ENCODE data around the gene NHSL2.

NHSL2 gene

GRCh38 chrX:71885099-71885498 is 25.5 kb upstream of the NHSL2 start:
- Histone ChIP-seq H2AFZ (ENCODE audit: low read depth, low read length) (no peak overlapping the region), H3K27me3 (ENCODE audit: insufficient read depth, low read length, poor library complexity) (no peaks in the 10 kb centered on the region), H3K36me3 (ENCODE audit: insufficient read depth, low read length) (no peaks in the 10 kb centered on the region), H4K20me1 (ENCODE audit: insufficient read depth, low read length) (no peaks in the 10 kb centered on the region), H3K4me3 (ENCODE audit: low read depth in 1 of 2, low read length in 2 of 2) (no peak overlapping the region), H3K27ac (ENCODE audit: low read length) (no peak overlapping the region), H3K4me2 (ENCODE audit: insufficient read depth, low read length) (no peak overlapping the region), H3K79me2 (ENCODE audit: insufficient read depth, low read length) (no peaks in the 10 kb centered on the region), H3K9ac (ENCODE audit: low read depth, low read length) (no peak overlapping the region), H3K4me1 (ENCODE audit: insufficient read depth, low read length) (no peaks in the 10 kb centered on the region), H3K9me3 (ENCODE audit: insufficient read depth, low read length, severe bottlenecking) (peaks cover 4% of the 10 kb centered on the region)
- no peak for DNase-seq
- no peak for ATAC-seq (ENCODE audit: insufficient read depth, low read depth)
- TF ChIP-seq EZH2 (IDR thresholded peaks at IDR 0.05; ENCODE audit: borderline replicate concordance, low read depth, low read length, severe bottlenecking) (no peak), CTCF (IDR thresholded peaks at IDR 0.05; ENCODE audit: borderline replicate concordance, extremely low read depth, low read length, poor library complexity, severe bottlenecking) (no peak)

DNA sequence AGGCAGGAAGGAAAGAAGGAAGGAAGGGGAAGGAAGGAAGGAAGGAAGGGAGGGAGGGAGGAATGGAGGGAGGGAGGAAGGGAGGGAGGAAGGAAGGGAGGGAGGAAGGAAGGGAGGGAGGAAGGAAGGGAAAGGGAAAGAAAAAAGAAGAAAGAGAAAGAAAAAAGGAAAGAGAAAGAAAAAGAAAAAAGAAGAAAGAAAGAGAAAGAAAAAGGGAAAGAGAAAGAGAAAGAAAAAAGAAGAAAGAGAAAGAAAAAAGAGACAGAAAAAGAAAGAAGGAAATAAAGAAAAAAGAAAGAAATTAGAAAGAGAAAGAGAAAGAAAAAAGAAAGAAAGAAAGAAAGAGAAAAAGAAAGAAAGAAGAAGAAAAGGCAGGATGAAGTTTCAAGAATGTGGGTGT is 15.0 kb upstream of the NHSL2 start:
- Histone ChIP-seq H3K9me3 (ENCODE audit: insufficient read depth, low read length, severe bottlenecking) (no peaks in the 10 kb centered on the region), H3K9ac (ENCODE audit: low read depth, low read length) (no peak overlapping the region), H3K4me1 (ENCODE audit: insufficient read depth, low read length) (no peaks in the 10 kb centered on the region), H3K27me3 (ENCODE audit: insufficient read depth, low read length, poor library complexity) (no peaks in the 10 kb centered on the region), H4K20me1 (ENCODE audit: insufficient read depth, low read length) (no peaks in the 10 kb centered on the region), H2AFZ (ENCODE audit: low read depth, low read length) (no peak overlapping the region), H3K36me3 (ENCODE audit: insufficient read depth, low read length) (no peaks in the 10 kb centered on the region), H3K4me2 (ENCODE audit: insufficient read depth, low read length) (no peak overlapping the region), H3K79me2 (ENCODE audit: insufficient read depth, low read length) (no peaks in the 10 kb centered on the region), H3K4me3 (ENCODE audit: low read depth in 1 of 2, low read length in 2 of 2) (no peak overlapping the region), H3K27ac (ENCODE audit: low read length) (no peak overlapping the region)
- DNase-seq, result no peak
- TF ChIP-seq EZH2 (IDR thresholded peaks at IDR 0.05; ENCODE audit: borderline replicate concordance, low read depth, low read length, severe bottlenecking) (no peak), CTCF (IDR thresholded peaks at IDR 0.05; ENCODE audit: borderline replicate concordance, extremely low read depth, low read length, poor library complexity, severe bottlenecking) (no peak)
- ATAC-seq (ENCODE audit: insufficient read depth, low read depth), result no peak

GRCh38 chrX:71906144-71906543 is 4.5 kb upstream of the NHSL2 start:
- no peaks in the 10 kb centered on the region for H3K27me3 ChIP-seq (ENCODE audit: insufficient read depth, low read length, poor library complexity)
- no peaks in the 10 kb centered on the region for H3K79me2 ChIP-seq (ENCODE audit: insufficient read depth, low read length)
- no peaks in the 10 kb centered on the region for H4K20me1 ChIP-seq (ENCODE audit: insufficient read depth, low read length)
- no peak overlapping the region for H3K9ac ChIP-seq (ENCODE audit: low read depth, low read length)
- no peak for TF ChIP-seq EZH2 (IDR thresholded peaks at IDR 0.05; ENCODE audit: borderline replicate concordance, low read depth, low read length, severe bottlenecking)
- TF ChIP-seq CTCF (IDR thresholded peaks at IDR 0.05; ENCODE audit: borderline replicate concordance, extremely low read depth, low read length, poor library complexity, severe bottlenecking), result no peak
- H3K36me3 ChIP-seq (ENCODE audit: insufficient read depth, low read length), result no peaks in the 10 kb centered on the region
- no peak overlapping the region for H3K4me3 ChIP-seq (ENCODE audit: low read depth in 1 of 2, low read length in 2 of 2)
- H3K4me1 ChIP-seq (ENCODE audit: insufficient read depth, low read length), result no peaks in the 10 kb centered on the region
- DNase-seq (no peak), ATAC-seq (ENCODE audit: insufficient read depth, low read depth) (no peak)
- H3K4me2 ChIP-seq (ENCODE audit: insufficient read depth, low read length), result no peak overlapping the region
- H3K9me3 ChIP-seq (ENCODE audit: insufficient read depth, low read length, severe bottlenecking), result no peaks in the 10 kb centered on the region
- no peak overlapping the region for H3K27ac ChIP-seq (ENCODE audit: low read length)
- H2AFZ ChIP-seq (ENCODE audit: low read depth, low read length), result no peak overlapping the region

- TF ChIP-seq CTCF (IDR thresholded peaks at IDR 0.05; ENCODE audit: borderline replicate concordance, extremely low read depth, low read length, poor library complexity, severe bottlenecking) (no peak), EZH2 (IDR thresholded peaks at IDR 0.05; ENCODE audit: borderline replicate concordance, low read depth, low read length, severe bottlenecking) (no peak)
- no peaks in the 10 kb centered on the region for H3K27me3 ChIP-seq (ENCODE audit: insufficient read depth, low read length, poor library complexity)
- H3K4me1 ChIP-seq (ENCODE audit: insufficient read depth, low read length), result no peaks in the 10 kb centered on the region
- H3K27ac ChIP-seq (ENCODE audit: low read length), result no peak overlapping the region
- no peak overlapping the region for H3K9ac ChIP-seq (ENCODE audit: low read depth, low read length)
- no peak overlapping the region for H2AFZ ChIP-seq (ENCODE audit: low read depth, low read length)
- no peaks in the 10 kb centered on the region for H3K36me3 ChIP-seq (ENCODE audit: insufficient read depth, low read length)
- no peak for DNase-seq
- no peak for ATAC-seq (ENCODE audit: insufficient read depth, low read depth)
- no peaks in the 10 kb centered on the region for H4K20me1 ChIP-seq (ENCODE audit: insufficient read depth, low read length)
- no peak overlapping the region for H3K4me3 ChIP-seq (ENCODE audit: low read depth in 1 of 2, low read length in 2 of 2)
- no peak overlapping the region for H3K4me2 ChIP-seq (ENCODE audit: insufficient read depth, low read length)
- H3K79me2 ChIP-seq (ENCODE audit: insufficient read depth, low read length), result no peaks in the 10 kb centered on the region
- H3K9me3 ChIP-seq (ENCODE audit: insufficient read depth, low read length, severe bottlenecking), result no peaks in the 10 kb centered on the region
Measured at GRCh38 chrX:71908387-71908786, 2.3 kb upstream of the NHSL2 start.

Measured in DND-41 (cell line).